ENCODE data around the gene ADAM12. TPM values are rescaled to one million over a fixed set of nuclear protein-coding genes. Genes with fewer than 3 reads are reported as not detected.

ADAM12 gene
- total and polyA plus RNA-seq, 2 experiments from 2014 or later: 0.13 to 0.87 TPM

- Histone ChIP-seq H3K27me3 (ENCODE audit: insufficient read depth) (no peaks in the 10 kb centered on the region), H3K4me1 (ENCODE audit: insufficient read depth) (peaks cover 3% of the 10 kb centered on the region; the same call in 1 of the 2 replicates), H3K4me3 (no peak overlapping the region), H4K20me1 (replicated peaks; ENCODE audit: insufficient read depth) (no peaks in the 10 kb centered on the region), H3K79me2 (replicated peaks; ENCODE audit: insufficient read depth) (no peaks in the 10 kb centered on the region), H3F3A (replicated peaks; ENCODE audit: low read depth) (no peaks in the 10 kb centered on the region), H2AFZ (no peak overlapping the region), H3K9me2 (ENCODE audit: insufficient read depth) (no peaks in the 10 kb centered on the region), H3K27ac (ENCODE audit: low read depth) (no peak overlapping the region), H3K36me3 (ENCODE audit: insufficient read depth) (no peaks in the 10 kb centered on the region), H3K4me2 (no peak overlapping the region)
- Mint-ChIP-seq H3K9me3 (no peaks in the 10 kb centered on the region), H3K27ac (no peak overlapping the region), H3K4me1 (peaks cover 11% of the 10 kb centered on the region), H3K36me3 (ENCODE audit: low read depth) (no peaks in the 10 kb centered on the region), H3K27me3 (ENCODE audit: insufficient read depth, low read depth, poor library complexity) (no peaks in the 10 kb centered on the region), H3K4me3 (no peak overlapping the region)
- no peak for TF ChIP-seq CTCF (conservative IDR thresholded peaks at IDR 0.05; ENCODE audit: low read depth in 2 of 2)
- TF ChIP-seq REST (IDR thresholded peaks at IDR 0.05; ENCODE audit: unreplicated experiment): no peak
- TF ChIP-seq ZNF331 (CRISPR knock-in tag; IDR thresholded peaks at IDR 0.05; ENCODE audit: low read depth): no peak
- TF ChIP-seq JUNB (IDR thresholded peaks at IDR 0.05; ENCODE audit: unreplicated experiment): no peak
- no peak for TF ChIP-seq EZH2phosphoT487 (IDR thresholded peaks at IDR 0.05; ENCODE audit: unreplicated experiment)
- TF ChIP-seq ETS1 (IDR thresholded peaks at IDR 0.05): no peak
- no peak for TF ChIP-seq POLR2AphosphoS5 (IDR thresholded peaks at IDR 0.05; ENCODE audit: low read depth)
- TF ChIP-seq EZH2 (IDR thresholded peaks at IDR 0.05; ENCODE audit: low read depth, unreplicated experiment): no peak
- TF ChIP-seq CREB1 (CRISPR knock-in tag; IDR thresholded peaks at IDR 0.05; ENCODE audit: low read depth): no peak
- TF ChIP-seq ZNF462 (CRISPR knock-in tag; IDR thresholded peaks at IDR 0.05): no peak
- TF ChIP-seq NANOG (IDR thresholded peaks at IDR 0.05; ENCODE audit: borderline replicate concordance): no peak
- TF ChIP-seq STAT1 (IDR thresholded peaks at IDR 0.05; ENCODE audit: unreplicated experiment): no peak
- TF ChIP-seq ZNF114 (CRISPR knock-in tag; IDR thresholded peaks at IDR 0.05): no peak
- DNase-seq (ENCODE audit: low spot score): no peak
- ATAC-seq: no peak
Measured at GRCh38 chr10:126043389-126043788, 344.9 kb downstream of the ADAM12 start.
